Spinal cord (tissue), 10 donors: ENCODE results near the gene EEF1E1. TPM values are rescaled to one million over a fixed set of nuclear protein-coding genes. Genes with fewer than 3 reads are reported as not detected.

Experiments used
- DNase-seq, 6 donors: peaks; one replicate each; pipeline versions ENCODE4 v3.0.0 to v3.0.0-alpha.2; 2013 to 2015; ENCODE audit warnings: low spot score in 6 of 6, low read depth in 4 of 6
- H3K27ac ChIP-seq: one replicate; pipeline ENCODE4 v1.5.1; 2013; ENCODE audit warnings: low read depth, low read length, control low read depth
- H3K27me3 ChIP-seq: one replicate; pipeline ENCODE4 v1.6.1; 2013; ENCODE audit warnings: low read length; ENCODE audit not compliant: control insufficient read depth, insufficient read depth
- H3K36me3 ChIP-seq: one replicate; pipeline ENCODE4 v1.6.1; 2013; ENCODE audit warnings: low read length; ENCODE audit not compliant: control insufficient read depth, insufficient read depth
- H3K4me1 ChIP-seq: one replicate; pipeline ENCODE4 v1.6.1; 2013; ENCODE audit warnings: low read length; ENCODE audit not compliant: control insufficient read depth, insufficient read depth
- H3K4me3 ChIP-seq: one replicate; pipeline ENCODE4 v1.5.1; 2013; ENCODE audit warnings: low read depth, low read length, control low read depth
- H3K9me3 ChIP-seq: one replicate; pipeline ENCODE4 v1.6.1; 2013; ENCODE audit warnings: low read length; ENCODE audit not compliant: control insufficient read depth, insufficient read depth
- whole genome bisulfite sequencing: methylation state at CpG from one replicate; pipeline ENCODE4 v1.1.5; 2013; ENCODE audit warnings: missing lambda C conversion rate; ENCODE audit not compliant: insufficient coverage; 5-methylcytosine and 5-hydroxymethylcytosine counted together
- polyA plus RNA-seq, 2 donors: library from polyadenylated mRNA; unstranded; fragments of 120-200 nt; gene quantifications; one replicate each; pipeline ENCODE4 v1.2.1, GENCODE V29; 2013; ENCODE audit not compliant: insufficient read length in 2 of 2
- total RNA-seq, 2 donors: library from RNA; depleted of rRNA in 1 of 2; stranded (reverse); fragments of 120-200 nt in 1 of 2; fragments of >200 nt in 1 of 2; gene quantifications; one replicate each; pipeline versions ENCODE4 v1.2.3 to v1.2.4, GENCODE V29; 2013 to 2014
- donor health status: healthy.

The EEF1E1 gene
- total and polyA plus RNA-seq, 4 donors = 38.2 to 66.7 (median 54.2) TPM

- DNase-seq = no peak
- H3K27me3 ChIP-seq = no peaks in the 10 kb centered on the region
- no CpG with 5 or more reads among the region's 4 CpGs for WGBS
- no peaks in the 10 kb centered on the region for H3K9me3 ChIP-seq
- H3K36me3 ChIP-seq = peaks cover 3% of the 10 kb centered on the region
- H3K4me3 ChIP-seq = no peak overlapping the region
- no peak overlapping the region for H3K27ac ChIP-seq
- H3K4me1 ChIP-seq = no peaks in the 10 kb centered on the region
Measured at GRCh38 chr6:8080362-8081151, 21.8 kb downstream of the EEF1E1 start.

DNA sequence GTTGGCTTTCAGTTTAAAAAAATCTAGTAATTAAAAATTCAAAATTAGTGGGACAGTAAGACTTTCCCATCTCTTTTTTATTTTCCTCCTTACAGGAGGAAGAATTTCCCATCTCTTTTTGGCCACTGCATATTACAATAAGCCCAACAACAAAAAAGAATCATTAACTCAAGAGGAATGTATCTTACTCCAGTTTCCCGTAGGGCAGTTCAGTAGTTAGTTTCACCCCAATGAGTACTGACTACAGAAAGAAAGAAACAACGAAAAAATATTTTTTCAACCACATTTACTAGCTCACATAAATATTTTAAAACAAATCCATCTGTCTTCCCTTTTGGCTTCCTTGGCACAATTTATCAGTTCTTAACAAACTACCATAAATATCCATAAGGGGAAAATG is 23.2 kb downstream of the EEF1E1 start:
- Histone ChIP-seq H3K36me3 (no peaks in the 10 kb centered on the region), H3K4me1 (no peaks in the 10 kb centered on the region), H3K4me3 (no peak overlapping the region), H3K27me3 (no peaks in the 10 kb centered on the region), H3K27ac (no peak overlapping the region), H3K9me3 (no peaks in the 10 kb centered on the region)
- no peak for DNase-seq
- no CpG with 5 or more reads among the region's 2 CpGs for WGBS

- no peaks in the 10 kb centered on the region for H3K4me1 ChIP-seq
- DNase-seq = no peak
Measured at GRCh38 chr6:8077991-8078390, 24.4 kb downstream of the EEF1E1 start.

GRCh38 chr6:8075704-8076103 is 26.6 kb downstream of the EEF1E1 start:
- H3K4me3 ChIP-seq = no peak overlapping the region
- H3K27me3 ChIP-seq = no peaks in the 10 kb centered on the region
- H3K9me3 ChIP-seq = no peaks in the 10 kb centered on the region
- H3K4me1 ChIP-seq = no peaks in the 10 kb centered on the region
- WGBS = 100% methylated on average over 1 of the region's 3 CpGs
- H3K27ac ChIP-seq = no peak overlapping the region
- no peaks in the 10 kb centered on the region for H3K36me3 ChIP-seq
- DNase-seq = no peak

More at GRCh38 chr6:8077991-8078390, 24.4 kb downstream of the EEF1E1 start:
- Histone ChIP-seq H3K9me3 (no peaks in the 10 kb centered on the region), H3K4me3 (no peak overlapping the region), H3K27ac (no peak overlapping the region), H3K27me3 (no peaks in the 10 kb centered on the region), H3K36me3 (no peaks in the 10 kb centered on the region)
- WGBS = no CpG with 5 or more reads among the region's 2 CpGs

DNA sequence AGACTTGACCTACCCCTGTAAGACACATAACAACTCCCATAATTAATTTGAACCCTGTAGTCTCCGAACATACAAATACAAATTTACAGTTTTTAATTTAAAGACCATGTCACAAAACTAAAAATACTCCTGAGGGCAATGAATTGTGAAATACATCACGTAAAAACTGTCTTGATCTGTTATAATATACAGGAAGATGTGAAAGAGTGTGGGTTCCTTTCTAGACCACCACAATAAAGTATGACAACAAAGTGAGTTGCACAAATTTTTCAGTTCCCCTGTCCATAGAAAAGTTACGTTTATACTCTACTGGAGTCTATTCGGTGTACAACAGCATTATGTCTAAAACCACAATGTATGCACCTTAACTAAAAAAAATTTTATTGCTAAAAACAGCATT is 27.2 kb downstream of the EEF1E1 start:
- no peak for DNase-seq
- Histone ChIP-seq H3K36me3 (no peaks in the 10 kb centered on the region), H3K9me3 (no peaks in the 10 kb centered on the region), H3K27ac (no peak overlapping the region), H3K4me3 (no peak overlapping the region), H3K4me1 (no peaks in the 10 kb centered on the region), H3K27me3 (no peaks in the 10 kb centered on the region)
- 100% methylated on average over 1 of the region's 4 CpGs for WGBS

DNA sequence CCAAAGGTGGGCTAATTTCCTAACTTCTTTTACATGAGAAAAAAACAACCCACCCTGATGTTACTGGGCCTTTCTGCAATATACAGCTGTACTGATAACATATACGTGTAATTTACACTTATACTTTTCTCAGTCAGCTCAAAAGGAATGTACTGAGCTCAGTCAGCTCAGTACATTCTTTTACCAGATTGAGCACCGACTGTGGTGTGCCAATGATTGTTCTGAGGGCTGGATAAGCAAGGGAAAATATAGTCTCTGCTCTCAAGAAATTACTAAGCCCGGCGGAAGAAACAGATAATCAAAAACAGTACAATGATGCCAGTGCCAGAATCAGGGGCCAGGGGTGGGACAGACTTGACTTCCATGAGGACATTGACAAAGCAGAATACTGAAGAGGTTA is 28.1 kb downstream of the EEF1E1 start:
- H3K9me3 ChIP-seq = no peaks in the 10 kb centered on the region
- DNase-seq = no peak
- no peaks in the 10 kb centered on the region for H3K36me3 ChIP-seq
- H3K4me1 ChIP-seq = no peaks in the 10 kb centered on the region
- WGBS = 94% methylated on average over 2 of the region's 4 CpGs
- no peak overlapping the region for H3K4me3 ChIP-seq
- no peak overlapping the region for H3K27ac ChIP-seq
- no peaks in the 10 kb centered on the region for H3K27me3 ChIP-seq

GRCh38 chr6:8073758-8074157 is 28.6 kb downstream of the EEF1E1 start:
- Histone ChIP-seq H3K4me1 (no peaks in the 10 kb centered on the region), H3K27ac (no peak overlapping the region), H3K36me3 (no peaks in the 10 kb centered on the region), H3K4me3 (no peak overlapping the region), H3K9me3 (no peaks in the 10 kb centered on the region), H3K27me3 (no peaks in the 10 kb centered on the region)
- no peak for DNase-seq
- 100% methylated on average over 2 of the region's 3 CpGs for WGBS

GRCh38 chr6:8070718-8071117 is 31.6 kb downstream of the EEF1E1 start:
- Histone ChIP-seq H3K9me3 (no peaks in the 10 kb centered on the region), H3K27ac (no peak overlapping the region), H3K4me1 (no peaks in the 10 kb centered on the region), H3K4me3 (no peak overlapping the region), H3K36me3 (no peaks in the 10 kb centered on the region), H3K27me3 (no peaks in the 10 kb centered on the region)
- 93% methylated on average over 4 of the region's 8 CpGs for WGBS
- no peak for DNase-seq

GRCh38 chr6:8069631-8070284 is 32.6 kb downstream of the EEF1E1 start:
- Histone ChIP-seq H3K9me3 (no peaks in the 10 kb centered on the region), H3K4me1 (no peaks in the 10 kb centered on the region), H3K4me3 (no peak overlapping the region), H3K27ac (no peak overlapping the region), H3K36me3 (no peaks in the 10 kb centered on the region), H3K27me3 (no peaks in the 10 kb centered on the region)
- DNase-seq = peak in 1 of 6 donors; percentile 54
- WGBS = 57% methylated on average over 2 of the region's 3 CpGs

DNA sequence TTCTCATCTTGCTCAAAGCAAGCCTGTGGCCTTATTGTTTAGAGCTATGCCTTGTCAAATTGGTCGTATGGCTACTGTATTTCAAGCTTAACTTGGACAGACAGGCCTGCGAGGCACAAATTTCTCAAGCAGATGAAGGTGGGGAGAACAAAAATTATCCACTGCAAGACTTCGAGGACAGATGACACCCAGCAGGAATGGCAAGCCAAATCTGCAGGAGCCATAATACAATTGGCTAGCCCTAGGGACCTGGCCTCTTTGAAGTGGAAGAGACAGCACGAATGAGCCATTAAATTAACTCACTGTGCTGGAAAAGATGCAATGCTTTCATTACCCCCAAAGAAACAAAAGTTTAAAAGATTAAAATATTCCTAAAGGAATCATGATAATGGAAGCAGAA is 33.2 kb downstream of the EEF1E1 start:
- peak in 1 of 6 donors; percentile 31 for DNase-seq
- 45% methylated on average over 3 of the region's 4 CpGs for WGBS
- no peaks in the 10 kb centered on the region for H3K4me1 ChIP-seq
- no peak overlapping the region for H3K4me3 ChIP-seq
- H3K27ac ChIP-seq = no peak overlapping the region
- H3K9me3 ChIP-seq = no peaks in the 10 kb centered on the region
- H3K36me3 ChIP-seq = no peaks in the 10 kb centered on the region
- no peaks in the 10 kb centered on the region for H3K27me3 ChIP-seq
